Measurements from ENCODE around the gene MAP3K14. TPM values are rescaled to one million over a fixed set of nuclear protein-coding genes. Genes with fewer than 3 reads are reported as not detected.
A peak's percentile ranks its signal among the peaks of the same experiment; 100 is the strongest.
"Not testable (repeated sequence)": the region's sequence is repeated elsewhere in the genome, so short reads cannot be mapped to it uniquely, and the experiment has no call there.

The MAP3K14 gene
- total RNA-seq, 1 donor from 2014 or later = 14.8 TPM

DNA sequence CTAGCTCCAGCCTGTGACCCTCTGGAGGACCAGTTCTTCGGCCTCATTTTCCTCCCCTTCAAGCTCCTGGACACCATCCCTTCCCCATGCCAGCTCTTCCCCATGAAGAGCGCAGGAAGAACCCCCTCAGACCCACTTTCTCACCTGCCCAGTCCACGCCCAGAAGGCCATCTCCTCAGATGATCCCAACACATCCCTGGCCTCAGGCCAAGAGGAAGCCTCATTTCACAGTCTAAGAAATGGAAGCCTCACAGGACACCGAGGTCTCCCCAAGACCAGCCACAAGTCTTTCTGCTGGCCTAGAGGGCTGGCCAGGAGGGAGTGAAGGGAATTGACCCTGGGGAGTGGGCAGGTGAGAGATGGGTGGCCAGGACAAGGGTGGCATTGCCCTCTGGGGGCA is 62.9 kb downstream of the MAP3K14 start:
- DNase-seq = no peak
- Histone ChIP-seq H3K4me3 (no peak overlapping the region), H3K27me3 (ENCODE audit: low read depth) (no peaks in the 10 kb centered on the region), H3K4me1 (no peaks in the 10 kb centered on the region), H3K36me3 (no peaks in the 10 kb centered on the region), H3K9me3 (replicated peaks) (no peaks in the 10 kb centered on the region), H3K27ac (replicated peaks) (no peak overlapping the region)
- TF ChIP-seq CTCF (IDR thresholded peaks at IDR 0.05; ENCODE audit: borderline replicate concordance) = no peak
- intact Hi-C loops (cut with micrococcal nuclease) = no loop called here

- H3K4me1 ChIP-seq; intact Hi-C loops (cut with micrococcal nuclease); DNase-seq; H3K27me3 ChIP-seq (ENCODE audit: low read depth); H3K27ac ChIP-seq (replicated peaks); H3K36me3 ChIP-seq; H3K4me3 ChIP-seq; H3K9me3 ChIP-seq (replicated peaks): not testable (repeated sequence)
Measured at GRCh38 chr17:45253237-45253636, 63.6 kb downstream of the MAP3K14 start.

GRCh38 chr17:45251931-45252330 is 64.9 kb downstream of the MAP3K14 start:
- Histone ChIP-seq H3K9me3 (replicated peaks) (no peaks in the 10 kb centered on the region), H3K36me3 (no peaks in the 10 kb centered on the region), H3K4me1 (peaks cover 15% of the 10 kb centered on the region), H3K27ac (replicated peaks) (peak overlapping the region; percentile 33), H3K4me3 (no peak overlapping the region), H3K27me3 (ENCODE audit: low read depth) (no peaks in the 10 kb centered on the region)
- no peak for DNase-seq
- intact Hi-C loops (cut with micrococcal nuclease) = no loop called here
- no peak for TF ChIP-seq CTCF (IDR thresholded peaks at IDR 0.05; ENCODE audit: borderline replicate concordance)

DNA sequence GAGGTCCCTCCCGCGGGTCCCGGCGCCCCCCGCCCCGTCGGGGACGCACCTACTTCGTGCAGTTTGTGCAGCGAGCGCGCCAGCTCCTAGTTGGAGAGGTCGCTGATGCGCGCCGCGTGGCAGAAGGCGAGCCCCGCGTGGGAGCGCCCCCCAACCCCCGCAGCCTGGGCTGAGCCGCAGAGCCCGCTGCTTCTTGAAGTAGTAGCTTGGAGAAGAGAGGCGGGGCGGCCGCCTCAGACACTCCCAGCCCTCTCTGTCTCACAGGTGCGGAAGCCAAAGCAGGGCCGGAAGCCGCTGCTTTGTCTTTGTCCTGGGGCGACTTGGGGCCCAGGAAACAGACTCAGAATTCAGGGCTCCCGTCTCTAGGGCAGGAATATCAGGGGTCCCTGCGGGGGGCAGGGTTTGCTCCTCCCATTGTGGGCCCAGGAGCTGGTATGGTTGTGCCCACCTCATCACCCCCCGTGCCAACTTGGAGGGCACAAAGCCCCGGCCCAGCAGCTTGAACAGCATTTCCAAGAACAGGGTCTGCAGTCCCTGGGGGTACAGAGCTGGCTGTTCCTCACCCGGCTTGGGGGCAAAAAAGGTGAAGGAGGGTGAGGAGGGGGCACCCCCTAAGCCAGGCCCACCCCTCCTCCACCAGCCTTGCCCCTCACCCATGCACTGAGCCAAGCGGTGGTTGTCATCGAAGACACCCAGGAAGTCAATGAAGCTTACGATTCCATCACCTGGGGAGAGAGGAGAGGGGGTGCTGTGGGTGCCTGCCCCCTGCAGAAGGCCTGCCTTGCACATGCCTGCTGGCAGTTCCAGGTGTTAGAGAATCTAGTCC is 68.5 kb downstream of the MAP3K14 start:
- DNase-seq = no peak
- no peak for TF ChIP-seq CTCF (IDR thresholded peaks at IDR 0.05; ENCODE audit: borderline replicate concordance)
- intact Hi-C loops (cut with micrococcal nuclease) = no loop called here
- Histone ChIP-seq H3K27ac (replicated peaks) (peak overlapping the region; percentile 56), H3K4me1 (peaks cover 22% of the 10 kb centered on the region), H3K27me3 (ENCODE audit: low read depth) (no peaks in the 10 kb centered on the region), H3K9me3 (replicated peaks) (no peaks in the 10 kb centered on the region), H3K36me3 (peaks cover 20% of the 10 kb centered on the region), H3K4me3 (peak overlapping the region; percentile 71)

DNA sequence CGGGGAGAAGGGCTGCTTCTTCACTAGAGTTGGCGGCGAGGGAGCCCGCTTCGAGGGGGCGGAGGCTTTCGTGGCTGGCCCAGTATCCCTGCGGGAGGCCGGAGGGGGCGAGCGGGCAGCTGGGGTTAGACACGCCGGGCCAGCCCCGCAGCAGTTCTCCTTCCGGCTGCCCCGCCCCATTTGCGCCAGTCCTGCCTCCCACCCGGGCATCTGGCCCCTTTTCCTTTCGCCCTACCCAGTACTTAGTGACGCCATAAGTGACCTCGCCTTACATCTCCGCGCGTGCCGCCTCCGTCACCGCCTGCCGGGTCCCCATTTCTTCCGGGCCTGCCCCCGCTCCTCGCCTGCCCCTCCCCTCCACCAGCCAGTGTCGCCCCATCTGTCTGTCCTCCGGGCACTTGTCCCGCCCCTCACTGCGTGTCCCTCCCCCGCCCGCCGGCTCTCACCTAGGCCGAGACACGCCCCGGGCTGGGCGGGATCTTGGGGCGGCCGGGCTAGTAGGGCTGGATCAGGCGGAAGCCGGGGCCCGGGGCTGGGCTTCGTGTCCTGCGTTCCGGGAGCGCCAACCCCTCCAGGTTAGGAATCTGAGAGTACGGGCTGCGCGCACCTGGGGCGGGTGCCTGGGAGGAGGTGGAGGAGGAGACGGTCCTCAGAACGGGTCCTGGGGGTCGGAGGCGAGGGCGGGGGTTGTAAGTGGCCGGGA is 69.2 kb downstream of the MAP3K14 start:
- Histone ChIP-seq H3K27me3 (ENCODE audit: low read depth) (no peaks in the 10 kb centered on the region), H3K9me3 (replicated peaks) (no peaks in the 10 kb centered on the region), H3K4me3 (peak overlapping the region; percentile 71), H3K4me1 (peaks cover 22% of the 10 kb centered on the region), H3K27ac (replicated peaks) (peak overlapping the region; percentile 56), H3K36me3 (peaks cover 22% of the 10 kb centered on the region)
- DNase-seq = peak; percentile 87
- intact Hi-C loops (cut with micrococcal nuclease) = no loop called here
- TF ChIP-seq CTCF (IDR thresholded peaks at IDR 0.05; ENCODE audit: borderline replicate concordance) = no peak
